Activated CD8-positive, alpha-beta T cell treated with anti-CD3 and anti-CD28 coated beads for 36 hours (primary cell): ENCODE results near the gene CABP2. TPM values are rescaled to one million over a fixed set of nuclear protein-coding genes. Genes with fewer than 3 reads are reported as not detected.
A peak's percentile ranks its signal among the peaks of the same experiment; 100 is the strongest.

Experiments
- ATAC-seq: fragments of 200-7000 bp; cut with Tn5 transposase; one replicate; pipeline ENCODE4 v1.10.0; 2021; ENCODE audit warnings: mild to moderate bottlenecking, moderate library complexity
- CTCF ChIA-PET: fragments of 350-600 bp; sonication (Branson Sonifier 250); formaldehyde crosslinking; loops from one replicate; lab custom pipeline; 2021; ENCODE audit warnings: antibody characterized with exemption; lab: Charles Lee
- POLR2A ChIA-PET: fragments of 350-600 bp; sonication (Branson Sonifier 250); formaldehyde crosslinking; loops from one replicate; lab custom pipeline; 2021; ENCODE audit warnings: antibody characterized with exemption; lab: Charles Lee
- DNase-seq: peaks from one replicate; pipeline ENCODE4 v3.0.0-alpha.2; 2020
- H3K27ac Mint-ChIP-seq: one replicate; pipeline ENCODE4 v1.8.0; 2021; ENCODE audit warnings: mild to moderate bottlenecking, mixed read lengths
- H3K27me3 Mint-ChIP-seq: one replicate; pipeline ENCODE4 v1.8.0; 2021; ENCODE audit warnings: mixed read lengths
- H3K36me3 Mint-ChIP-seq: one replicate; pipeline ENCODE4 v1.8.0; 2021; ENCODE audit warnings: low read depth, mixed read lengths
- H3K4me1 Mint-ChIP-seq: one replicate; pipeline ENCODE4 v1.8.0; 2021; ENCODE audit warnings: low read depth, mixed read lengths
- H3K4me3 Mint-ChIP-seq: one replicate; pipeline ENCODE4 v1.8.0; 2021; ENCODE audit warnings: mild to moderate bottlenecking, moderate library complexity, mixed read lengths
- H3K9me3 Mint-ChIP-seq: one replicate; pipeline ENCODE4 v1.8.0; 2021; ENCODE audit warnings: mixed read lengths
- intact Hi-C: fragments of 100-400 bp; cut with micrococcal nuclease; formaldehyde crosslinking; loops from one replicate; pipeline ENCODE4 v1.10.0; 2022
- total RNA-seq, 2 experiments: library from RNA; stranded (reverse); gene quantifications; one replicate each; pipeline ENCODE4 v1.2.3, GENCODE V29; 2021
- TF ChIP-seq, protein P1 (sequence below): fragments of 200-600 bp; IDR thresholded peaks from one replicate; pipeline ENCODE4 v1.8.0; 2022; ENCODE audit warnings: antibody characterized with exemption, mild to moderate bottlenecking

CABP2 gene
- total RNA-seq, 2 experiments from 2014 or later, result not detected

DNA sequence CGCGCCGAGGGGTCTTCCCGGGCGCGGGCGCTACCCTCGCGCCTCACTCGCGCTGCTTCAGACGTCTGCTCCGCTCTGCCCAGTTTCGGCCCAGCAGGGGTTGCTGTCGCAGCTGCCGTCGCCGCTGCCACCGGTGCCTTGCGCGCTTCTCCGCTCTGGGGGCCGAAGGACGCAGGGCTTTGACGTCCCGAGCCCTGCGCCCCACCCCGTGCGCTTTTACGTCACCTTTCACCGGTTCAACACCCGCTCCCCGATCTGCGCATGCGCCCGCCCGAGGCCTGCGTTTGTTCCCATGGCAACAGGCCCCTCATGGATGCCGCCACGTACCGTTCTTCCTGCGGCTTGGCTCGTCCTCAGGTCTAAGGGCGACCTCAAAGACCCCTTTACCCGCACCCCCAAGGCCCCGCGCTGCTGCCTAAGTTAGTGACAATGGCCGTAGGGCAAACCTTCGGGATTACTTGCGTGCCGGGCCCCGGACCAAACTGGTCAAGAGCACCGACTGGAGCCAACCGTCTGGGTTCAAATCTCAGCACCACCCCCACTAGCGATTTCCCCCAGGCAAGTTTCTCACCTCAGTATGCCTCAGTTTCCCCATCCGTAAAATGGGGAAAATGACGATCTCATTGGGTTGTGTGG is 14.6 kb downstream of the CABP2 start:
- ATAC-seq (peak; percentile 28), DNase-seq (peak; percentile 100)
- ChIA-PET POLR2A (interaction anchor here (0.7 to 1.5 kb wide), 2 partner anchors 23 to 26 kb away, joined by 3 to 5 read pairs; partner anchors contain the start of gene AIP), CTCF (interaction anchor here (1.1 to 1.5 kb wide), 3 partner anchors 40 to 157 kb away, joined by 5 to 6 read pairs (median 5); partner anchors contain the start of genes PTPRCAP and TMEM134)
- peaks cover 11% of the 10 kb centered on the region for H3K36me3 Mint-ChIP-seq
- H3K27me3 Mint-ChIP-seq, result no peaks in the 10 kb centered on the region
- H3K4me1 Mint-ChIP-seq, result peaks cover 28% of the 10 kb centered on the region
- intact Hi-C loops, result loop anchor here (5.0 kb wide), 1 partner anchor 71 kb away; the partner anchor contains the start of gene PTPRCAP
- TF ChIP-seq, protein P1, sequence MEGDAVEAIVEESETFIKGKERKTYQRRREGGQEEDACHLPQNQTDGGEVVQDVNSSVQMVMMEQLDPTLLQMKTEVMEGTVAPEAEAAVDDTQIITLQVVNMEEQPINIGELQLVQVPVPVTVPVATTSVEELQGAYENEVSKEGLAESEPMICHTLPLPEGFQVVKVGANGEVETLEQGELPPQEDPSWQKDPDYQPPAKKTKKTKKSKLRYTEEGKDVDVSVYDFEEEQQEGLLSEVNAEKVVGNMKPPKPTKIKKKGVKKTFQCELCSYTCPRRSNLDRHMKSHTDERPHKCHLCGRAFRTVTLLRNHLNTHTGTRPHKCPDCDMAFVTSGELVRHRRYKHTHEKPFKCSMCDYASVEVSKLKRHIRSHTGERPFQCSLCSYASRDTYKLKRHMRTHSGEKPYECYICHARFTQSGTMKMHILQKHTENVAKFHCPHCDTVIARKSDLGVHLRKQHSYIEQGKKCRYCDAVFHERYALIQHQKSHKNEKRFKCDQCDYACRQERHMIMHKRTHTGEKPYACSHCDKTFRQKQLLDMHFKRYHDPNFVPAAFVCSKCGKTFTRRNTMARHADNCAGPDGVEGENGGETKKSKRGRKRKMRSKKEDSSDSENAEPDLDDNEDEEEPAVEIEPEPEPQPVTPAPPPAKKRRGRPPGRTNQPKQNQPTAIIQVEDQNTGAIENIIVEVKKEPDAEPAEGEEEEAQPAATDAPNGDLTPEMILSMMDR, result no peak
- no peaks in the 10 kb centered on the region for H3K9me3 Mint-ChIP-seq
- peak overlapping the region; percentile 89 for H3K4me3 Mint-ChIP-seq
- H3K27ac Mint-ChIP-seq, result peak overlapping the region; percentile 82

GRCh38 chr11:67507864-67508485 is 15.3 kb downstream of the CABP2 start, which contains the start of gene CDK2AP2:
Gene CDK2AP2 (minus strand): TSS chr11:67508162. CDS start chr11:67508082, 80 bp downstream.
- POLR2A ChIA-PET, result interaction anchor here (0.7 to 1.5 kb wide), 3 partner anchors 23 to 100 kb away, joined by 3 to 5 read pairs (median 3); partner anchors contain the start of gene AIP

DNA sequence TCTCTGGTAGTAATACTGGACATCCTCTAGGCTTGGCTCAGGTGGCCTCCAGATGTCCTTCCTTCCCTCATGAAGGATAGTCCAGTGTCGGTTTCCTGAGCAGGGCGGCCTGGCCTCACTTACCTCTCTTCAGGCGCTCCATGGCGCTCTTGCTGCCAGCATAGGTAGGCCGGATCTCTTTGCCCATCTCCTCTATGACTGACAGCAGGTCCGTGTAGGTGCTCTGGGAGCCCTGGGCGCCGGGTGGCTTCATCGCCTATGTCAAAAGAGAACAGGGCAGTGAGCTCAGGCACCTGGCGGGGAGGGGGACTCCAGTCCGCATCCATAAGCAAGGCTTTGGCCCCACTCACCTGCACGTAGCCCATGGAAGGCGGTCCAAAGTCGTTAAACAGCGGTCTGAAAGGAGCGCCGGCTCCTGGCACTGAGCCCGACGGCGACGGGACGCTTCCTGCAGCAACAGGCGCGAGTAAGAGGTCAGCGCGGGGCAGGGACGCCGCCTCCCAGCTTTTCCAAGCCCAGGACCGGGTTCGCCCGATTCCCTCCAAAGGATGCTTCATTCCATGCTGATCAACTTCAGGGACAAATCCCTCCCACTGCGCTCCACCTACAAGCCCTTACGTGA is 15.9 kb downstream of the CABP2 start:
- peak overlapping the region; percentile 89 for H3K4me3 Mint-ChIP-seq
- DNase-seq (no peak), ATAC-seq (no peak)
- no peaks in the 10 kb centered on the region for H3K27me3 Mint-ChIP-seq
- ChIA-PET CTCF (interaction anchor here (1.0 to 1.5 kb wide), 5 partner anchors 22 to 156 kb away, joined by 3 to 6 read pairs (median 5); partner anchors contain the start of genes PTPRCAP and TMEM134), POLR2A (interaction anchor here (0.7 to 1.5 kb wide), 4 partner anchors 22 to 99 kb away, joined by 3 to 5 read pairs (median 4); partner anchors contain the start of genes AIP and PTPRCAP)
- peak overlapping the region; percentile 88 for H3K27ac Mint-ChIP-seq
- H3K4me1 Mint-ChIP-seq, result peaks cover 35% of the 10 kb centered on the region
- intact Hi-C loops, result loop anchor here (5.0 kb wide), 1 partner anchor 70 kb away; the partner anchor contains the start of gene PTPRCAP
- no peaks in the 10 kb centered on the region for H3K9me3 Mint-ChIP-seq
- TF ChIP-seq, protein P1, result no peak
- H3K36me3 Mint-ChIP-seq, result peaks cover 15% of the 10 kb centered on the region

More at GRCh38 chr11:67507864-67508485, 15.3 kb downstream of the CABP2 start, which contains the start of gene CDK2AP2:
- peaks cover 13% of the 10 kb centered on the region for H3K36me3 Mint-ChIP-seq
- peak; percentile 100 for DNase-seq
- CTCF ChIA-PET, result interaction anchor here (1.0 to 1.5 kb wide), 5 partner anchors 23 to 156 kb away, joined by 3 to 6 read pairs (median 5); partner anchors contain the start of genes PTPRCAP and TMEM134
- no peaks in the 10 kb centered on the region for H3K9me3 Mint-ChIP-seq
- H3K27ac Mint-ChIP-seq, result peak within 1 kb of the TSS; percentile 88
- H3K4me1 Mint-ChIP-seq, result peaks cover 33% of the 10 kb centered on the region
- no peaks in the 10 kb centered on the region for H3K27me3 Mint-ChIP-seq
- intact Hi-C loops, result loop anchor here (5.0 kb wide), 1 partner anchor 71 kb away; the partner anchor contains the start of gene PTPRCAP
- TF ChIP-seq, protein P1, result no peak
- ATAC-seq, result peak; percentile 78
- H3K4me3 Mint-ChIP-seq, result peak within 1 kb of the TSS; percentile 89

- Mint-ChIP-seq H3K4me1 (peaks cover 39% of the 10 kb centered on the region), H3K27me3 (no peaks in the 10 kb centered on the region), H3K36me3 (peaks cover 15% of the 10 kb centered on the region), H3K27ac (peak overlapping the region; percentile 88), H3K4me3 (peak overlapping the region; percentile 89), H3K9me3 (no peaks in the 10 kb centered on the region)
- CTCF ChIA-PET, result interaction anchor here (0.6 to 1.9 kb wide), 9 partner anchors 15 to 155 kb away, joined by 3 to 8 read pairs (median 4); partner anchors contain the start of genes PPP1CA and TMEM134
- DNase-seq (no peak), ATAC-seq (no peak)
- intact Hi-C loops, result loop anchor here (1.0 to 5.0 kb wide), 2 partner anchors 22 to 69 kb away; partner anchors contain the start of gene PTPRCAP
- TF ChIP-seq, protein P1, result peak; percentile 54
- POLR2A ChIA-PET, result interaction anchor here (0.8 to 8.8 kb wide), 6 partner anchors 18 to 103 kb away, joined by 3 to 108 read pairs (median 5); partner anchors contain the start of genes PTPRCAP and TBC1D10C
Measured at GRCh38 chr11:67506426-67507051, 16.7 kb downstream of the CABP2 start.
